Sigmoid colon (tissue), 7 donors: ENCODE data around the gene TUBGCP2. TPM values are rescaled to one million over a fixed set of nuclear protein-coding genes. Genes with fewer than 3 reads are reported as not detected.

Experiments
- DNase-seq: peaks from one replicate; pipeline ENCODE4 v3.0.0-alpha.2; 2019
- H3K27ac ChIP-seq, 4 donors: fragments of 200-600 bp; sonication (generic); one replicate each; pipeline ENCODE4 v1.5.1; 2016 to 2019; ENCODE audit warnings: mild to moderate bottlenecking in 1 of 4
- H3K27me3 ChIP-seq, 3 donors: fragments of 200-600 bp; sonication (generic); one replicate each; pipeline ENCODE4 v1.5.1; 2019; ENCODE audit warnings: mild to moderate bottlenecking in 1 of 3
- H3K36me3 ChIP-seq, 4 donors: fragments of 200-600 bp; sonication (generic); one replicate each; pipeline ENCODE4 v1.5.1; 2016 to 2019
- H3K4me1 ChIP-seq, 4 donors: fragments of 200-600 bp; sonication (generic); one replicate each; pipeline ENCODE4 v1.5.1; 2017 to 2019
- H3K4me3 ChIP-seq, 4 donors: fragments of 200-600 bp; sonication (generic); one replicate each; pipeline ENCODE4 v1.5.1; 2017 to 2019; ENCODE audit warnings: mild to moderate bottlenecking in 2 of 4, moderate library complexity in 1 of 4
- H3K9me3 ChIP-seq, 4 donors: fragments of 200-600 bp in 3 of 4; sonication (generic) in 3 of 4; one replicate each; pipeline versions ENCODE4 v1.5.1 to v1.6.1; 2013 to 2019
- EP300 ChIP-seq, 4 donors: sonication (generic); formaldehyde crosslinking; IDR thresholded peaks; one replicate each; pipeline ENCODE4 v1.6.1; 2017; ENCODE audit warnings: antibody characterized with exemption in 4 of 4
- POLR2A ChIP-seq, 2 donors: fragments of 450-650 bp; IDR thresholded peaks; one replicate each; pipeline ENCODE4 v1.6.1; 2016; ENCODE audit warnings: antibody characterized with exemption in 2 of 2, mild to moderate bottlenecking in 2 of 2, moderate library complexity in 2 of 2
- POLR2AphosphoS5 ChIP-seq, 4 donors: sonication (generic); formaldehyde crosslinking; IDR thresholded peaks; one replicate each; pipeline ENCODE4 v1.6.1; 2017; ENCODE audit warnings: antibody characterized with exemption in 4 of 4
- WGBS, 2 donors: extraction: QIAGEN DNeasy Blood & Tissue Kit; methylation state at CpG; one replicate each; pipeline ENCODE4 v1.1.7; 2013; 5-methylcytosine and 5-hydroxymethylcytosine counted together
- intact Hi-C: fragments of 100-400 bp; cut with DNase I; formaldehyde crosslinking; loops from one replicate; pipeline ENCODE4 v1.15.1; 2023
- polyA plus RNA-seq, 3 donors: library from polyadenylated mRNA; stranded (reverse); fragments of 200-250 nt; gene quantifications; one replicate each; pipeline ENCODE4 v1.2.3, GENCODE V29; 2013
- total RNA-seq, 4 donors: library from RNA; depleted of rRNA; stranded (reverse); fragments of >200 nt; gene quantifications; one replicate each; pipeline ENCODE4 v1.1.0, GENCODE V29; 2016
- TF ChIP-seq, protein P1 (sequence below), 4 experiments: fragments of 450-650 bp in 3 of 4; fragments of 200-600 bp in 1 of 4; IDR thresholded peaks; one replicate each; pipeline ENCODE4 v1.5.1; 2016 to 2019; ENCODE audit warnings: antibody characterized with exemption in 4 of 4, mild to moderate bottlenecking in 3 of 4, moderate library complexity in 2 of 4
- donor health status: healthy with polysubstance abuse.
- donor health status: Bipolar disorder and iron deficiency.
- donor health status: healthy.

TUBGCP2 gene
- total and polyA plus RNA-seq, 7 donors, result 13.8 to 51.1 (median 27.2) TPM

DNA sequence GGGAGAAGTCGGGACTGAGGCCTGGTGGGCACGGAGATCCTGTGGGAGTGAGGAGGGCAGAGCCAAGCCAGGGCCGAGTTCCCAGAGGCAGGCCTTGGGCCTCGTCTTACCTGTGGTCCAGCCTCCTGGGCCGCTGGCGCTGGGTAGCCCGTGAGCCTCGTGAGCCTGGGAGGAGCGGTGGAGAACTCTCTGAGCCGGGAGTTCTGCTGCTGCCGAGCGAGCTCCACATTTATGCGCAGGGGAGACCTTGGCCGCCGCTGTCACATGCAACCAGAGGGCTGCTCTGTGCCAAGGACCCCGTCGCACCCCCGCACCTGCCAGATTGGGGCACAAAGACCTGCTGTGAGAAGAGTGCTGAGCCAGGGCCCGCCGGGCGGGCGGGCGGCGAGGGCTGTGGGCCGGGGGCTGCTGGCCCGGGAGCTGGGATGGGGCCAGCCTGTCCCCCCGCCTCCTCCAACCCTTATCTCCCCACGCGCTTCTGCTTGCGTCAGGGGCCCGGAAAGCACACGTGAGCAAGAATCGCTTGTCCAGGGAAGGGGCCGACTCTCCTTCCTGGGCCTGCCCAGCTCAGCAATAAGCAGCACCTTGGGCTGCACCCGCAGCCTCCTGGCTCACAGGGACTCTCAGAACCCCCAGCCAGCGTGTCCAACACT is 60.9 kb downstream of the TUBGCP2 start:
- H3K27me3 ChIP-seq, result peaks cover 0 to 78% (median 38%) of the 10 kb centered on the region in 3 donors
- H3K9me3 ChIP-seq, result no peaks in the 10 kb centered on the region
- H3K4me3 ChIP-seq, result no peak overlapping the region
- no peaks in the 10 kb centered on the region for H3K4me1 ChIP-seq
- H3K36me3 ChIP-seq, result no peaks in the 10 kb centered on the region
- DNase-seq, result no peak
- 89 to 90% methylated on average over 36 of the region's 36 CpGs for WGBS, 2 donors
- H3K27ac ChIP-seq, result no peak overlapping the region
- intact Hi-C loops, result no loop called here
- no peak for TF ChIP-seq POLR2AphosphoS5 (IDR thresholded peaks at IDR 0.05)
- no peak for TF ChIP-seq POLR2A (IDR thresholded peaks at IDR 0.05)
- TF ChIP-seq, protein P1, sequence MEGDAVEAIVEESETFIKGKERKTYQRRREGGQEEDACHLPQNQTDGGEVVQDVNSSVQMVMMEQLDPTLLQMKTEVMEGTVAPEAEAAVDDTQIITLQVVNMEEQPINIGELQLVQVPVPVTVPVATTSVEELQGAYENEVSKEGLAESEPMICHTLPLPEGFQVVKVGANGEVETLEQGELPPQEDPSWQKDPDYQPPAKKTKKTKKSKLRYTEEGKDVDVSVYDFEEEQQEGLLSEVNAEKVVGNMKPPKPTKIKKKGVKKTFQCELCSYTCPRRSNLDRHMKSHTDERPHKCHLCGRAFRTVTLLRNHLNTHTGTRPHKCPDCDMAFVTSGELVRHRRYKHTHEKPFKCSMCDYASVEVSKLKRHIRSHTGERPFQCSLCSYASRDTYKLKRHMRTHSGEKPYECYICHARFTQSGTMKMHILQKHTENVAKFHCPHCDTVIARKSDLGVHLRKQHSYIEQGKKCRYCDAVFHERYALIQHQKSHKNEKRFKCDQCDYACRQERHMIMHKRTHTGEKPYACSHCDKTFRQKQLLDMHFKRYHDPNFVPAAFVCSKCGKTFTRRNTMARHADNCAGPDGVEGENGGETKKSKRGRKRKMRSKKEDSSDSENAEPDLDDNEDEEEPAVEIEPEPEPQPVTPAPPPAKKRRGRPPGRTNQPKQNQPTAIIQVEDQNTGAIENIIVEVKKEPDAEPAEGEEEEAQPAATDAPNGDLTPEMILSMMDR (IDR thresholded peaks at IDR 0.05), result no peak

DNA sequence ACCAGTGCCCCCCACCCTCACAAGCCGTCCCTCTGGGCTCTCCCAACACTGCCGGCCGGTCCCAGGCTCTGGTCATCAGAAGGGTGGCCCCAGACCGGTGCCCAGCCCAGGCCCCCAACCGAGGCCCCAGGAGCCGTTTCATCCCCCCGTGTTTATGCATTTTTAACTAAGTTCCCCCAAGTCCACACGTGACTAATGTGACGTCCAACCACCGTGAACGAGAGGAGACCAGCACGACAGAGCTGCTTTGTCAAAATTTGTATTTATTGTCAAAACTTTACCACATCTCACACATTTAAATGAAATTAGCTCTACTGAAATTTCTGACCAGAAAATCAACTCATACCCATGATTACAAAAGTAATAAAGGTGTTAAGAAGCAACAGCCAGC is 62.4 kb downstream of the TUBGCP2 start:
- H3K27me3 ChIP-seq, result peaks cover 0 to 80% (median 42%) of the 10 kb centered on the region in 3 donors
- DNase-seq, result no peak
- WGBS, 2 donors, result 18 to 60% methylated on average over 12 of the region's 12 CpGs
- no peaks in the 10 kb centered on the region for H3K4me1 ChIP-seq
- no peak for TF ChIP-seq EP300 (IDR thresholded peaks at IDR 0.05)
- no peak for TF ChIP-seq POLR2AphosphoS5 (IDR thresholded peaks at IDR 0.05)
- TF ChIP-seq POLR2A (IDR thresholded peaks at IDR 0.05), result no peak
- TF ChIP-seq, protein P1 (IDR thresholded peaks at IDR 0.05), result no peak
- intact Hi-C loops, result no loop called here
- no peak overlapping the region for H3K4me3 ChIP-seq
- H3K36me3 ChIP-seq, result no peaks in the 10 kb centered on the region
- no peaks in the 10 kb centered on the region for H3K9me3 ChIP-seq
- no peak overlapping the region for H3K27ac ChIP-seq

DNA sequence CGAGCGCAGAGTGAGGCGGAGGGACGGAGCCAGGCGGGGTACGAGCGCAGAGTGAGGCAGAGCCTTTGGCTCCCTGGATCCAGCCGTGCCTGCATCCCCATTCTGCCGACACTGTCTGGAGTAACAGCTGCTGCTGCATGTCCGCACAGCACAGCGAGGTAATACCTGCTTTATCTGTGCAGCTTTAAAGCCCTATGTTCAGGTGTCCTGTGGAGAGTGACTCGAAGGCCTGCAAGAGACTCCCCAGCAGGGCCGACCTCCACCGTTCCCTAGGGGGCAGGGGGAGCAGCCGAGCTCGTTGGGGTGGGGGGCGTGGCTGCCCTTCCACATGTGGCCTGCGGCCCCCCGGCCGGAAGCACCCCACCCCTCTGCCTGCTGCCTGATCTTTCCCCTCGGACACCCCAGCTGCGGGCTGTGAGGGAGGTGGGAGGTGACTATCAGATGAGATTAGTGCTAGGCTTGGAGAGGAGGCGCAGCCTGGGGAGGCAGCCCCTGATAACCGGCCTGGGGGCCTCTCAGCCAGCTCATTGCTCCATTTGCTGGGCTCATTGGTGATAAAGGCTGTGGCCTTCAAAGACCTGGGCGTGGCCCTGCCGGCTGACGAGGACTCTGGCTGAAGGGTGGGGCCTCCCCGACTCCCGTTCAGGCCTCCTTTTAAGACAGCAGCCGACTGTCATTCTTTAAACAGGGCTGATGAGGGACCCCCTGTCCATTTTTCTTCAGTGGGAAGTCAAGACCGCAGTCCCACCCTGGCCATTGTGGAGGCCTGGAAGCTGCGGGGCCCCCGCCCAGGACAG is 63.0 kb downstream of the TUBGCP2 start:
- DNase-seq, result no peak
- peaks cover 0 to 82% (median 42%) of the 10 kb centered on the region in 3 donors for H3K27me3 ChIP-seq
- no peaks in the 10 kb centered on the region for H3K4me1 ChIP-seq
- no peak overlapping the region for H3K27ac ChIP-seq
- intact Hi-C loops, result no loop called here
- no peak for TF ChIP-seq EP300 (IDR thresholded peaks at IDR 0.05)
- TF ChIP-seq POLR2A (IDR thresholded peaks at IDR 0.05), result no peak
- no peak for TF ChIP-seq POLR2AphosphoS5 (IDR thresholded peaks at IDR 0.05)
- TF ChIP-seq, protein P1 (IDR thresholded peaks at IDR 0.05), result no peak
- no peaks in the 10 kb centered on the region for H3K9me3 ChIP-seq
- H3K36me3 ChIP-seq, result no peaks in the 10 kb centered on the region
- H3K4me3 ChIP-seq, result no peak overlapping the region
- 32 to 65% methylated on average over 33 of the region's 33 CpGs for WGBS, 2 donors

DNA sequence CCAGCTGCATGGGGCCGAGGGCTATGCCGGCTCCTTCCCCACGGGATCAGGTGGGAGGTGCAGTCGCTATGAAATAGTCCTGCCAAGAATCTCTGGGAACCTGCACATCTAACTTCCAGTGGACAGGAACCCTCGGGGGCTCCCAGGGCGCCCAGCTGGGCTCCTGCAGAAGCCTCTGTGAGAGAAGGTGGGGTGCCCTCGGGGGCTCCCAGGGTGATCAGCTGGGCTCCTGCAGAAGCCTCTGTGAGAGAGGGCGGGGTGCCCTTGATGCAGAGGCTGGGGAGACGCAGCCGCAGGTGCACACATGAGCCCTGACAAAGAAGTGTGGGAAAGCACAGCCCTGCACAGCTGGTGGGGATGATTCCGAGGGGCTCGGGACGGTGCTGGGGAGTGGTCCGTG is 65.1 kb downstream of the TUBGCP2 start:
- TF ChIP-seq EP300 (IDR thresholded peaks at IDR 0.05) (no peak), POLR2A (IDR thresholded peaks at IDR 0.05) (no peak), POLR2AphosphoS5 (IDR thresholded peaks at IDR 0.05) (no peak)
- TF ChIP-seq, protein P1 (IDR thresholded peaks at IDR 0.05), result no peak
- no peaks in the 10 kb centered on the region for H3K4me1 ChIP-seq
- H3K9me3 ChIP-seq, result no peaks in the 10 kb centered on the region
- no peak overlapping the region for H3K27ac ChIP-seq
- H3K4me3 ChIP-seq, result no peak overlapping the region
- H3K36me3 ChIP-seq, result no peaks in the 10 kb centered on the region
- peaks cover 9 to 89% (median 51%) of the 10 kb centered on the region in 3 donors for H3K27me3 ChIP-seq
- WGBS, 2 donors, result 75 to 83% methylated on average over 14 of the region's 14 CpGs
- no peak for DNase-seq
- intact Hi-C loops, result no loop called here
